UCSD-AML1 (cell line): ENCODE data around the gene CTSK.
"Not testable (repeated sequence)": the region's sequence is repeated elsewhere in the genome, so short reads cannot be mapped to it uniquely, and the experiment has no call there.

Experiments
- DNase-seq: peaks from one replicate; lab custom pipeline; 2025; ENCODE audit not compliant: unreplicated experiment; lab: John Stamatoyannopoulos, UW

Gene CTSK

DNA sequence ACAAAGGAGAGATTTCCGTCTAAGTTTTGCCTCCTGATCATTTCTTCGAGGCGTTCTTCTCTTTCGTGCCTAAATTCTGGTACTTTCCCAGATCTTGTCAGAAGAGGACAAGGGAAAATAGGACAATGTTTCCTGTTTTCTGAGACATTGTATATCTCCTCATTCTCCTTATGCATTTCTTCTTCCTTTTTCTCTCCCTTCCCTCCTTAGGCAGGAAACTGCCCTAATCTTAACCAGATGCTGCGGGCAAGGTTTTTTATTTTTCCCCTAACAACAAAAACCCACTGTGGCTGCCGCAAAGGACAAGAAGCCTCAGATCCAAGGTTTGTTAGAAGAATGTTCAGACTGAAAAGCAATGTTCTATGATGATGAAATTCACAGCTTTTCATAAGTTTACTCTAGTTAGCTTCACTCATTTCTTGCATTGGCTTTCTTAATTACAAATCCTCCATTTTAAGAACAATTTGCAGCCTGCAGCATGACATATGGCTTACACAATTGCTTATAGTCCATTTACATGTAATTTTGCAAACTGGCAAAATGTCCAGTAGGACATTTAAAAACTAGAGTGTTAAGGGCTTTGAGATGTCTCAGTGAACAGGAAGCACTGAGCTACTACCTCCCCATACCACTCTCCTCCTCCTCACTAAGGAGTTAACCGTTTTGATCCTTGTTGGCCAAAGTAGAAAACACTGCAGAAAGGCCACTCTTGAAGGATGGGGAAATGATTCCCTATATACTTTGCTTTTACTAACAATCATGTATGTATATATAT, 624 bp downstream of the CTSK start:
- DNase-seq, result peak; percentile 11

DNA sequence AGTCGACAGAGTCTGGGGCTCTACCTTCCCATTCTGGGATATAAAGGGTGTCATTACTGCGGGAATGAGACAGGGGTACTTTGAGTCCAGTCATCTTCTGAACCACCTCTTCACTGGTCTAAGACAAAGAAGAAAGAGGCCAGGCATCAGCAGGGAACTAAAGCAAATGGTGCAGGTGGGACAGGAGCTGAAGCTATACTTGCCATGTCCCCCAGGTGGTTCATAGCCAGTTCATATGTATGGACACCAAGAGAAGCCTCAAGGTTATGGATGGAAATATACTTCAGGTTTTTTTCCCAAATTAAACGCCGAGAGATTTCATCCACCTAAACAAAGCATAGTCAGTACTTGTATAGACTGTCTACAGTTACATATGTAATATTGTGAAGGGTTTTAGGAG, 2.2 kb downstream of the CTSK start:
- DNase-seq, result no peak

DNA sequence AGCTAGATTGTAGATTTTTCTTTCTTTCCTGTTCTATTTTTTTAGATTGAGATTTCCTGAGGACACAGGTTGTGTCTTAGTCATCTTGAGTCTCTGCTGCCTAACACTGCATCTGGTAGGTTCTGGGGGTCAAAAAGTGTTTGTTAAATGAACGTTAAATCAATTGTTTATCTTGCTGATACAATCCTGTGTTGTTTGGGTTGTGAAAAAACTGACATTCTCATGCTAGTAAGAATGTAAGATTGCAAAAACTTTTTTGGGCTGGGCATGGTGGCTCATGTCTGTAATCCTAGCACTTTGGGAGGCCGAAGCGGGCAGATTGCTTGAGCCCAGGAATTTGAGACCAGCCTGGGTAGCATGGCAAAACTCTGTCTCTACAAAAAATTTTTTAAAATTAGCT, 3.4 kb downstream of the CTSK start:
- DNase-seq, result no peak

DNA sequence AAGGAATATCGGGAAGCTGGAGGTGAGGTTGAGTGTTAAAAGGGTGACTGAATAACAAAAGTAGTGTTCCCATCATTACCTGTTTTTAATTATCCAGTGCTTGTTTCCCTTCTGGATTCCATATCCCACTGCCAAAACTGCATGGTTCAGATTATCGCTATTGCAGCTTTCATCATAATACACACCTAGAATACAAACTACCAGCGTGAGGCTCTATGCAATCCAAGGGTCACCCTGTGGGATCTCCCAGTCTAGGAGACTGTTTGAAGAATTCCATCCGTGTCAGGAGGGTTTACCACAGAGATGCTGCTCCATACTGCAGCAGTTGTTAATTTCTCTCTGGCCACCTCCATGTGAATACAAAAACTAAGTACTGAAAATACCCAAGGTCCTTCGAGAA, 9.0 kb downstream of the CTSK start:
- no peak for DNase-seq

DNA sequence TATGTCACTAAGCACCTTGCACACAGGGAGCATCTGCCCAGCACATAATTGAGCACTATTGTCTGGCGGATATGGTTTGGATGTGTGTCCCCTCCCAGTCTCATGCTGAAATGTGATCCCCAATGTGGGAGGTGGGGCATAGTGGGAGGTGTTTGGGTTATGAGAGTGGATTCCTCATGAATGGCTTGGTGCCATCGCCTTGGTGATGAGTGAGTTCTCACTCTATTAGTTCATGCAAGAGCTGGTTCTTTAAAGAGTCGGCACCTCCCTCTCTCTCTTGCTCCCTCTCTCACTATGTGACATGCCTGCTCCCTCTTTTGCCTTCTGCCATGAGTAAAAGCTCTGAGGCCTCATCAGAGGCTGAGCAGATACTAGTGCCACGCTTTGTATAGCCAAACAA, 9.5 kb downstream of the CTSK start:
- DNase-seq, result no peak

DNA sequence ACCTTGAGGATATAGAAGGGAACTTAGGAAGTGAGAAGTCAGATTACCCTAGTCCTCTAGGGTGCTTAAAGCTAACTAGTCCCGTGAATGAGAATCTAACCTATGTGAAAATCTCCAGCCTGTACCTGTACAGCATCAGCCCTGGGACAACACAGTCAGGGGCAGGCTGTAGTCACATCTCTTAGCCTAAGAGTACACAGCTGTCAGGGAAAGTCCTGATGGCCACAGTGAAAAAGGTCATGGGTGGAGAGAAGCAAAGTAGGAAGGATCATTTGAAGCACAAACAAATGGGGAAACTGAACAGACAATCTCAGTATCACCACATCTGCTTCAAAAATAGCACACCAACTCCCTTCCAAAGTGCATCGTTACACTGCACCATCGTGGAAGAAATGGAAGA, 11.7 kb downstream of the CTSK start:
- no peak for DNase-seq

DNA sequence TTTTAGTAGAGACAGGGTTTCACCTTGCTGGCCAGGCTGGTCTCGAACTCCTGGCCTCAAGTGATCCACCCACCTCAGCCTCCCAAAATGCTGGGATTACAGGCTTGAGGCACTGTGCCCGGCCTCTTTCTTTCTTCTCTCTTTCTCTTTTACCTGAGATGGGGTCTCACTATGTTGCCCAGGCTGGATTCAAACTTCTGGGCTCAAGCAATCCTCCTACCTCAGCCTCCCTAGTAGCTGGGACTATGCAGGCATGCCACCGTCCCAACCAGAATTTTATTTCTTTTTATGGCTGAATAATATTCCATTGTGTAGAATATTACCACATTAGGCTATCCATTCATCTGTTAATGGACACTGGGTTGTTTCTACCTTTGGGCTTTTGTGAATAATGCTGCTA, 14.3 kb downstream of the CTSK start:
- DNase-seq, result not testable (repeated sequence)

DNA sequence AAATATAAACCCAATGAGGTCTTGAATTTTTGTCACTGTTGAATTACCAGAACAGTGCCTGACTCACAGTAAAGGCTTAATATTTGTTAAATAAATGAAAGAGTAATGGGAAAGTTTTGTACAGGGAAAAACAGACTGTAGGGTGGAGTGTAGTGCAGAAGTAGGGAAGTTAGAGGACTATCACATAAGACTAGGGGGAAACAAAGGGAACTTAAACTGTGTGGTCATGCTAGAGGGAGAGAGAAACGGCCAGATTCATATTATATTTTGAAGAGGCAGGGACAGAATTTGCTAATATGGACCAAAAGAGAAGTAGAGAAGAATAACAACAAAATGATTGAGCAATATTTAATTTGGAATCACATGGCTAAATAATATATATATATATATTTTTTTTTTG, 14.8 kb downstream of the CTSK start:
- DNase-seq, result no peak

DNA sequence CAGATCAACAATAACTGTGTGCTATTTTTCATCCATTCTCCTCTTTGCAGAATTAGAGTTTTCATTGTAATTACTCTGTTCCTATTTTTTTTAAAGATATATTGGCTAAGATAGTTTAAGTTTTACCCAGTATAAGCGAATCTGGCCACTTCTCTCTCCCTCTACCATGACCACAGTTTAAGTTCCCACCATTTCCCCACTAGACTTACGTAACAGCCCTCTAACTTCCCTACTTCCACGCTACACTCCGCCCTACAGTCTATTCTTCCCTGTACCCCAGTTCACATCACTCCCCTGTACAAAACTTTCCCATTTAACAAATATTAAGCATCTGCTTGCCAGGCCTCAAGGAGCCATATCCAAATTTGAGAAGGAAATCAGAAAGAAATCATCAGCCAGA, 16.5 kb downstream of the CTSK start:
- no peak for DNase-seq

DNA sequence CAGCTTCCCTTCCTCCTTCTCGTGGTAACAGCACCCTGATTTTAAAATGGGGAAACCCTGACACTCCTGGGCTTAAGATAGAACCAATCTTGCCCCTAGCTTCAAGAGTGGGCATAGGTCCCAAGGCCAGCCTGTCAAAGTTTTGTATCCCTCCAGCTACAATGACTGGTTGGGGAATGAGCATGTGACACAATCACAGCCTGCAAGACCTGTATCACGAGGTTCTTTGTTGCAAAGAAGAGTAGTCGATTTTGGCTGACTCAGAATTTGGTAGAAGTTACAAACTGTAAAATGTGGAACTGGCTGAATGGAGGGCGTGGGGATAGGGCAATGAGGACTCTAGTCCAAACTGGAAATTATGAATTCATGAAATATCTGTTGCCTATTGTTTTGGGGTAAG, 18.7 kb downstream of the CTSK start:
- DNase-seq, result no peak

DNA sequence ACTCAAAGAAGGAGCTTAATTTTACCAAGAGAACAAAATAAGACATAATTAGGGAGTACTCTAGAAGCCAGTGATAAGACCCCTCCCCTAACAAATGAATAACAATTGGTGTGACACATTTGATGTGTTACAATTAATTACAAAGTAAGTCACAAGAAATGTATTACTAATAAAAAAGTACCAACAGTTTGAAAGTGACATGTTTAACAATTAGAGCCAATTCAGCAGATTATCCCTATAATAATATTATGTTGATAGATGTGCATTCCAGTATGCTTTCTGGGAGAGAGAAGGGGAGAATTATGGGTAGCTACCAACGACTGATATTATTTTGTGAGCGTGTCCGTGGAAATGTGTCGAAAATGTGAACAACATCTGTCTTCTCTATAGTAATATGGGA, 19.1 kb downstream of the CTSK start:
- no peak for DNase-seq

DNA sequence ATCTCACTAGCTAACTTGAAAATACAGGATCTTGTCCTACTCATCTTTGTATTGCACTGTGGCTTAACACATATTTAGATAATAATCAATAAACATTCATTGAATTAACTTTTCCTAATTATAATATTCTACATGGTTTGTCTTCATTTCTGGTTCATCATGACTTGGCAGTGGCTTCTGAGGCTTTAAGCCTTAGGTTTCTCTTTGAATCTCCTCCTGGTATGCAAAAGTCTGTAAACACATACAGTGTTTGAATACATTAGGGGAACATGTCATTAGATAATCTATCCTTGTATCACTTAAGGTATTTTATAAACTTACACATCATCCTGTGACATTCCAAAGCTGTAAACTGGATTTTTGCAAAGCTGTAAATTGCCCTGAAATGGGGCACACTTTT, 20.6 kb downstream of the CTSK start:
- no peak for DNase-seq

DNA sequence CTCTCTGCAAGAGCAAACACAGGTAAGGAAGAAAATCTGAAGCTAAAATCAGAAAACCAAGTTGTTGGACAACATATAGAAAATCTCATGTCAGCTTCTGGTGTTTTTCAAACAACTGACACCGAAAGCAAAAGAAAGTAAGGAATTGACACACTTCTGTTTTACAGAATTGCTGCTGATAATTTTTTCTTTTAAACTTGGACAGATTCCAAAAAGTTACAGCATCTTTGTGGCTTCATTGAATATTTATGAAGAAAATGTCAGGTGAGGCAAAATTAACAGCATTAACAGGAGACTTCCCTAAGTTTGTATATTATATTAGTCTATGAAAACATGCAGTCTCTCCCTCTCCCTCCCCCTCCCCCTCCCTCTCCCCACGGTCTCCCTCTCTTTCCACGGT, 27.6 kb downstream of the CTSK start:
- DNase-seq, result no peak

DNA sequence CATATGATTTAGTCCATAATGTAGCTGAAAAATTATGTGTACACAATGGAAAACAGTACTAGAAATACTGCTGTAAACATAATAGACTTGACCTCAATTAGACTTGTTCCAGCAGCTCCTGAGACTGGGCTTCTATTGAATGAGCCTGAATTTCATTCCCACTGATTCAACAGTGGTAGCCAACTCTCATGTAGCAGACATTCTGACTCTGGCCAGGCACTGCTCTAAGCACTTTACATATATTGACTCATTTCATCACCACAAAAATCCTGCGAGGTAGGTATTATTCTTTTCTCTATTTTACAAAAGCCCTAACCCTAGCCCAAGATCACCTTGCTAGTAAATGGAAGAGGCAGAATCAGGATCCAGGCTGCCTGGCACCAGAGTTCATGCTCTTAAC, 29.7 kb downstream of the CTSK start:
- no peak for DNase-seq

DNA sequence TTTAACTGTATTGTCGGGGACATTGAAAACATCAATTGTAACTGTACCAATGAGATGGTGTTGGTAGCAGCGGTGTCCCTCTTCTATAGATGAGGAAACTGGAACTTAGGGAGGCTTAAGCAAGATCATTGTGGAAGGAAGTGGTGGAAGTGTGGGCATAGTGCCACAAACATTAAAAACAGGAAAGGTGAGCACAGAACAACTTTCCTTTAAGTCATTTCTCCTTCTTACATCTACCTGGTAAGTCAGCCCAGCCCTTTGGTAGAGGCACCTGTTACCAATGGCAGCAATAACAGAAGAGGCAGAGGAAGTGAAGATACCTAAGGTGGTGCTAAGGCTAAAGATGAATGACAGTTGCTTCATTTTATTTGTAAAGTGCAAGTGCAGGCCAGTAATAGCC, 30.5 kb downstream of the CTSK start:
- DNase-seq, result no peak

DNA sequence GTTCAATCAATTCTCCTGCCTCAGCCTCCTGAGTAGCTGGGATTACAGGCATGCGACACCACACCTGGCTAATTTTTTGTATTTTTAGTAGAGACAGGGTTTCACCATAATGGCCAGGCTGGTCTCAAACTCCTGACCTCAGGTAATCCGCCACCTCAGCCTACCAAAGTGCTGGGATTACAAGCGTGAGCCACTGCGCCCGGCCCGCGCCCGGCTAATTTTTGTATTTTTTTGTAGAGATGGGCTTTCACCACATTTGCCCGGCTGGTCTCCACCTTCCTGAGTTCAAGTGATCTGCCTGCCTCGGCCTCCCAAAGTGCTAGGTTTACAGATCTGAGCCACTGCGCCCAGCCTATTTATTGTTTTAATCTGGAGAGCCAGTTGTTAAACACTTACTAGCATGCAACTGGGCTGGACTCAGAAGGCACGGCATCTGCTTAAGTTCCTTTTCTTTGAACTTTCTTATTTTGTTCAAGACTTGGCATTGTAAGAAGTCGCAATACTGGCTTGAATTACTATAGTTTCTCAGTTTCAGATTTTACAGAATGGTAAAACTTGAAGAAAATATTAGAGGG, 32.0 kb downstream of the CTSK start:
- not testable (repeated sequence) for DNase-seq

DNA sequence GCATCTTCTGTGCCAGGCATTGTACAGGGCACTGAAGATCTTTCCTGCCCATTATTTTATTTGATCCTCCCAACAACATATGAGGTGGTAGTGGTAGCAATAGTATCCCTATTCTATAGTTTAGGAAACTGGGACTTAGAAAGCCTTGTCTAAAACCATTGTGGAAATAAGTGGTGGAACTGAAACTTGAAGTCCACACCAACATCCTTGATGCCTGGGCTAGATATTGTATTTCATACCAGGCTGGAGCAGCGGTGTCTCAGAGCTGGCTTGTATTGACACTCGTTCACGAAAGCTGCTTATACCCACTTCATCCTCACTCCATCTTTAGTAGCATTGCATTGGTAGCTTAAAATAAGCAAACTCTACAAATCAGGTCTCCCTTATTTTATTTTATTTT, 32.8 kb downstream of the CTSK start:
- DNase-seq, result no peak

DNA sequence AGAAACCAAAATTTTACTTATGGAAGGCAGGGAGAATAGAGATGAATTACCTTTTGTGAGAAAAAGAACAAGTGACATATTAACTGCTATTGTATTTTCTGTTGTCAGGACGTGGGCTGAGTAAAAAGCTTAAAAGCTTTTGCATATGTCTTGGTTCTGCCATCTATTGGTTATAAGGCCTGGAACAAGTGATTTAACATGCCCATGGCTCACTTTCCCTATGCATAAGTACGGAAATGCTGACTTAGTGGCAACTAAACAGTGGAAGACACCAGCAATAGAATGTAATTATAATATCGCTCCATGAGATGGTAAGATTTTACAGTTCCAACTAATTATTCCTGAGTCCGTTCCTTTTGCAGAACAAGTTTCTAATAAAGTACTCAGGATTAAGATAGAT, 35.7 kb downstream of the CTSK start:
- no peak for DNase-seq

DNA sequence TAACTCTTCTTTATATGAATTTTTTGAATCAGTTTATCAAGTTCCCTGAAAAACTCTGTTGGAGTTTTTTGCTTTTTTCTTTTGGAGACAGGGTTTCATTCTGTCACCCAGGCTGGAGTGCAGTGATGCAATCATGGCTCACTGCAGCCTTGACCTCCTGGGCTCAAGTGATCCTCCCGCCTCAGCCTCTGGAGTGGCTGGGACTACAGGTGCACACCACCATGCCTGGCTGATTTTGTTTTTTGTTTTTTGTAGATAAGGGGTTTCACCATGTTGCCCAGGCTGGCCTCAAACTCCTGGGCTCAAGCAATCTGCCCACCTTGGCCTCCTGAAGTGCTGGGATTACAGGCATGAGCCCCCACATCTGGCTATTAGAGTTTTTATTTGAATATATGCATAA, 40.4 kb downstream of the CTSK start:
- not testable (repeated sequence) for DNase-seq

DNA sequence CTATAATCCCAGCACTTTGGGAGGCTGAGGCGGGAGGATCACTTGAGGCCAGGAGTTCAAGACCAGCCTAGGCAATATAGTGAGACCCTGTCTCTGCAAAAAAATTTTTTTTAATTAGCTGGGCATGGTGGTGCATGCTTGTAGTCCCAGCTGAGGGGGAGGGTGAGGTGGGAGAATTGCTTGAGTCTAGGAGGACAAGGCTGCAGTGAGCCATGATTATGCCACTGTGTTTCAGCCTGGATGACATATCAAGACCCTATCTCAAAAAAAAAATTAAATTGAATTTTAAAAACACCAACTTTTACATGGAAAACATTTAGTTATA, 42.1 kb downstream of the CTSK start:
- DNase-seq, result peak; percentile 38

DNA sequence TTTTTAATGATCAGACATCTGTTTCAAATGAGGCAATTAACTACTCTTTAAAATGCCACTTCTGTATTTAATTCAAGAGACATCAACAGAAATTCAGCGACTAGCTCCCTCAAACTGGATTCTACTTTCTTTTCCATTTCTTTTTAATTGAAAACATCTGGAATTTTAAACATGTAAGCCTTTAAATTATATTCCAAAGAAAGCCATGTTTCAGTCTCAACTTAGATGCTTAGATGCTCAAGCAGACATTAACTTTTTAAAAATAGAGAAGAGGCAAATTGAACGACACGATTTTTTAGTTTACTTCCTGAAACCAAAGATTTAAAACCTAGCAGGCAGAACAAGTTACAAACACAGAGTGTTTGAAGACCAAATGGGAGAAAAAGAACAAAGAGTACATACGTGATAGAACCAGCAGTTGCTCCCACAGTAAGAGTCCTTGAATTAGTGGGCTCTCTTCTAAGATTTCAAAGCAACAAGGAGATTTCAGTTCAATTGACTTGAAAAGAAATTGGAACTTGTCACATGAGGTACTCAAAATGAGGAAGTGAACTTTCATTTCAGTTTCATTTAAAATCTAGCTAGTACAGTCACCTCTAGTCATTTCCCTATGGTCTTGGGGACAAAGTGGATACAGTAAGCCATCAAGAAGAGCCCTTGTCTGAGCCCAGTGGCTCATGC, 42.6 kb downstream of the CTSK start, which contains the start of gene CTSS:
TSS of gene CTSS (minus strand) at position 483 of the 681 bp plus-strand sequence. CDS start 1,015 bp downstream, outside the sequence.
- no peak for DNase-seq

DNA sequence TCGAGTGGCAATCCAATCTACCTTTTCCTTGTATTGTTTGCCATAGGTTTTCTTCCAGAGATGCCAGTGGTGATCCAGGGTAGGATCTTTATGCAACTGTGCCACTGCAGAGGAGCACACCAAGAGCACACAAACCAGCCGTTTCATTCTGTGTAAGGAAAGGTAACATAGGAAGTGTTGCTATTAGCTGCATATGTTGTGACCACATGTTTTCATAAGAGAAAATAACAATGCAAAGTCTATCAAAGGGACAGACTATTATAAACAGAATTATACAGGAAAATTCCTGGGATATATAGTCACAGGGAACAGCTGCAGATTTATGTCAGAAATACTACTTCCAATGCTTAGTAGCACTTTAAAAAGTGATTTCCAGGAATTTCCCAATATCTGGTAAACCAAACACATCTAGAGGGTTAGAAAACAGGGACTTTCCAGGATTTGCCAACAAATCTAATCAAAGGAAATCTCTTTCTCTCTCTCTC, 43.4 kb downstream of the CTSK start:
- DNase-seq, result no peak
